ENCODE measurements around the gene LRRN3.

The LRRN3 gene

DNA sequence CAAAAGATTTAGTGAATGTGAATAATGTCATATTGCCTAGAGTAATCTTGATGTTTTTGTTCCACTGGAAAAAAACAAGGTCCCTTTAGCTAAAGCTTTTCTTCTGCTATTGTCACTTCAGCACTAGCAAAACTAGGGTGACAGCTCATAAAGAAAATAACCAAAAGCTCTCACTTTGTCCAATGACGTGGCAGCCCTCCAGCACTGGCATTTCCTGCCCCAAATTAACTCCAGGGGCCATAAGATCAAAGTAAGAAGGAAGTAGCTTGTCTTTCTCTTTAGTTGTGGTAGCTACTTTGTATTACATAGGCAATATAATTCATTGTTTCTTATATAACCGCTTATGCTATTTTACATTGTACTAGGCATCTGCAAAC lies 47.3 kb downstream of the LRRN3 start:
- H3K4me2 ChIP-seq, result no peak overlapping the region
- H3K27me3 ChIP-seq (ENCODE audit: insufficient read depth, low read depth), result no peaks in the 10 kb centered on the region
- H3K79me2 ChIP-seq (ENCODE audit: insufficient read depth, low read depth), result no peaks in the 10 kb centered on the region
- TF ChIP-seq CTCF (conservative IDR thresholded peaks at IDR 0.05; ENCODE audit: low read depth, low read length), result no peak
- H3K9ac ChIP-seq, result no peak overlapping the region
- no peaks in the 10 kb centered on the region for H4K20me1 ChIP-seq (ENCODE audit: insufficient read depth)
- H3K36me3 ChIP-seq (ENCODE audit: insufficient read depth), result no peaks in the 10 kb centered on the region
- no peak overlapping the region for H3K27ac ChIP-seq
- H3K4me3 ChIP-seq (IDR thresholded peaks at IDR 0.05; ENCODE audit: insufficient read depth, low read depth, low read length), result no peak overlapping the region
- H3K4me1 ChIP-seq (ENCODE audit: low read depth, poor library complexity, severe bottlenecking), result no peaks in the 10 kb centered on the region
- H2AFZ ChIP-seq (ENCODE audit: low read depth), result no peak overlapping the region

DNA sequence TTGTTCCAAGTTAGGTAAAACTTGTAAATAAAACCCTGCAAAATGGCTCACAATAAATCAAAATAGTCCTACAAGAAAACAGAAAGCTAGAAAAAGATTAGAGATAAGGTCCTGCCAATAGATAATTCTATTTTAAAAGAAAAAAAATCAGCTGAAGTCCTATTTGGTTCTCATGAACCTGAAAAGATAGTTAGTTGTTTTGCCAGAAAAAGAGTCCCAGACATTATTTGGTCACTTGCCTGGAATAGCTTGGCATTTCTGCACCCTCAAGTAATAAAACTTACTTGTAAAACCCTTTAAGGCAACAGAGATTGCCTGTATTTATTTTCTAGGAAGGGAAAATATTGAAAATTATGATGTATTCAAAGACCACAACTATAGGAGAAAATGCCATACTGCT lies 47.7 kb downstream of the LRRN3 start:
- TF ChIP-seq CTCF (conservative IDR thresholded peaks at IDR 0.05; ENCODE audit: low read depth, low read length), result no peak
- Histone ChIP-seq H4K20me1 (ENCODE audit: insufficient read depth) (no peaks in the 10 kb centered on the region), H3K36me3 (ENCODE audit: insufficient read depth) (no peaks in the 10 kb centered on the region), H3K4me1 (ENCODE audit: low read depth, poor library complexity, severe bottlenecking) (no peaks in the 10 kb centered on the region), H3K4me2 (no peak overlapping the region), H3K79me2 (ENCODE audit: insufficient read depth, low read depth) (no peaks in the 10 kb centered on the region), H3K4me3 (IDR thresholded peaks at IDR 0.05; ENCODE audit: insufficient read depth, low read depth, low read length) (no peak overlapping the region), H3K27me3 (ENCODE audit: insufficient read depth, low read depth) (no peaks in the 10 kb centered on the region), H3K27ac (no peak overlapping the region), H3K9ac (no peak overlapping the region), H2AFZ (ENCODE audit: low read depth) (no peak overlapping the region)

- Histone ChIP-seq H3K27me3 (ENCODE audit: insufficient read depth, low read depth) (no peaks in the 10 kb centered on the region), H3K36me3 (ENCODE audit: insufficient read depth) (no peaks in the 10 kb centered on the region), H3K27ac (no peak overlapping the region), H3K79me2 (ENCODE audit: insufficient read depth, low read depth) (no peaks in the 10 kb centered on the region), H3K9ac (no peak overlapping the region), H3K4me1 (ENCODE audit: low read depth, poor library complexity, severe bottlenecking) (no peaks in the 10 kb centered on the region), H3K4me3 (IDR thresholded peaks at IDR 0.05; ENCODE audit: insufficient read depth, low read depth, low read length) (no peak overlapping the region), H2AFZ (ENCODE audit: low read depth) (no peak overlapping the region), H4K20me1 (ENCODE audit: insufficient read depth) (no peaks in the 10 kb centered on the region), H3K4me2 (no peak overlapping the region)
- no peak for TF ChIP-seq CTCF (conservative IDR thresholded peaks at IDR 0.05; ENCODE audit: low read depth, low read length)
Observed at GRCh38 chr7:111140091-111140865, 49.4 kb downstream of the LRRN3 start.

GRCh38 chr7:111145472-111145871 lies 54.5 kb downstream of the LRRN3 start:
- no peak overlapping the region for H3K4me2 ChIP-seq
- no peak for TF ChIP-seq CTCF (conservative IDR thresholded peaks at IDR 0.05; ENCODE audit: low read depth, low read length)
- H3K9ac ChIP-seq, result no peak overlapping the region
- no peaks in the 10 kb centered on the region for H3K4me1 ChIP-seq (ENCODE audit: low read depth, poor library complexity, severe bottlenecking)
- no peaks in the 10 kb centered on the region for H3K79me2 ChIP-seq (ENCODE audit: insufficient read depth, low read depth)
- H3K27ac ChIP-seq, result no peak overlapping the region
- H4K20me1 ChIP-seq (ENCODE audit: insufficient read depth), result no peaks in the 10 kb centered on the region
- no peak overlapping the region for H3K4me3 ChIP-seq (IDR thresholded peaks at IDR 0.05; ENCODE audit: insufficient read depth, low read depth, low read length)
- no peaks in the 10 kb centered on the region for H3K27me3 ChIP-seq (ENCODE audit: insufficient read depth, low read depth)
- no peak overlapping the region for H2AFZ ChIP-seq (ENCODE audit: low read depth)
- no peaks in the 10 kb centered on the region for H3K36me3 ChIP-seq (ENCODE audit: insufficient read depth)
